Keratinocyte (primary cell): ENCODE data around the gene OPN5. TPM values are rescaled to one million over a fixed set of nuclear protein-coding genes. Genes with fewer than 3 reads are reported as not detected.

Experiments
- DNase-seq: peaks from one replicate; pipeline ENCODE4 v3.0.0-alpha.2; 2011; ENCODE audit warnings: low read depth, missing footprints, low spot score
- FAIRE-seq: peaks from 2 replicates; lab custom pipeline; 2011; peaks lifted over from hg19 to GRCh38; lab: Jason Lieb, UNC
- H2AFZ ChIP-seq: 2 replicates; pipeline ENCODE4 v1.6.0; 2012; ENCODE audit warnings: low read length, control low read depth, inconsistent platforms; ENCODE audit not compliant: control insufficient read depth
- H3K27ac ChIP-seq: 2 replicates; pipeline ENCODE4 v1.5.1; 2011; ENCODE audit warnings: low read length; ENCODE audit not compliant: control insufficient read depth, insufficient read depth
- H3K27me3 ChIP-seq: 3 replicates; pipeline ENCODE4 v1.6.0; 2011; ENCODE audit warnings: low read length; ENCODE audit not compliant: control insufficient read depth, insufficient read depth; ENCODE audit errors: extremely low read depth
- H3K36me3 ChIP-seq, 2 experiments: 2 replicates in 1 of 2; 3 replicates in 1 of 2; pipeline ENCODE4 v1.5.1; 2011; ENCODE audit warnings: low read length in 2 of 2, mild to moderate bottlenecking in 1 of 2; ENCODE audit not compliant: control insufficient read depth in 2 of 2, insufficient read depth in 2 of 2; ENCODE audit errors: extremely low read depth in 1 of 2
- H3K4me1 ChIP-seq: 3 replicates; pipeline ENCODE4 v1.5.1; 2011; ENCODE audit warnings: low read length; ENCODE audit not compliant: control insufficient read depth, insufficient read depth; ENCODE audit errors: extremely low read depth
- H3K4me2 ChIP-seq: 3 replicates; pipeline ENCODE4 v1.6.0; 2011; ENCODE audit warnings: low read depth, low read length; ENCODE audit not compliant: control insufficient read depth, insufficient read depth; ENCODE audit errors: extremely low read depth
- H3K4me3 ChIP-seq, 3 experiments: fragments of 200-600 bp in 1 of 3; sonication (generic) in 1 of 3; 2 replicates in 2 of 3; 3 replicates in 1 of 3; pipeline ENCODE4 v1.5.1; 2011 to 2016; ENCODE audit warnings: low read length in 3 of 3, mild to moderate bottlenecking in 3 of 3, control low read depth in 2 of 3, inconsistent platforms in 1 of 3, low read depth in 1 of 3, mixed read lengths in 1 of 3, mixed run types in 1 of 3, moderate library complexity in 1 of 3; ENCODE audit not compliant: control insufficient read depth in 2 of 3, insufficient read depth in 2 of 3; ENCODE audit errors: extremely low read depth in 1 of 3
- H3K79me2 ChIP-seq: 2 replicates; pipeline ENCODE4 v1.6.0; 2012; ENCODE audit warnings: low read length; ENCODE audit not compliant: control insufficient read depth, insufficient read depth
- H3K9ac ChIP-seq: 3 replicates; pipeline ENCODE4 v1.6.0; 2011; ENCODE audit warnings: low read length; ENCODE audit not compliant: control insufficient read depth, insufficient read depth; ENCODE audit errors: extremely low read depth
- H3K9me1 ChIP-seq: 3 replicates; pipeline ENCODE4 v1.6.0; 2011; ENCODE audit warnings: low read length; ENCODE audit not compliant: control insufficient read depth, insufficient read depth; ENCODE audit errors: extremely low read depth
- H3K9me3 ChIP-seq: 2 replicates; pipeline ENCODE4 v1.5.1; 2012; ENCODE audit warnings: low read depth, low read length; ENCODE audit not compliant: control insufficient read depth
- H4K20me1 ChIP-seq: 3 replicates; pipeline ENCODE4 v1.6.0; 2011; ENCODE audit warnings: low read length; ENCODE audit not compliant: control insufficient read depth, insufficient read depth; ENCODE audit errors: extremely low read depth
- CTCF ChIP-seq, 3 experiments: IDR thresholded peaks in 1 of 3; conservative IDR thresholded peaks in 1 of 3; optimal IDR thresholded peaks in 1 of 3; 2 replicates in 2 of 3; 3 replicates in 1 of 3; pipeline versions ENCODE3 to v1.5.1; 2011; ENCODE audit warnings: low read length in 3 of 3, mild to moderate bottlenecking in 3 of 3, moderate library complexity in 2 of 3, control low read depth in 1 of 3, inconsistent platforms in 1 of 3; ENCODE audit not compliant: insufficient read depth in 2 of 3; ENCODE audit errors: extremely low read depth in 1 of 3
- EZH2 ChIP-seq: IDR thresholded peaks from one replicate; pipeline ENCODE4 v1.6.1; 2012; ENCODE audit warnings: inconsistent platforms, mild to moderate bottlenecking, low read length, moderate library complexity
- dilution Hi-C: fragments of 300-500 bp; cut with MboI; formaldehyde crosslinking; loops from one replicate; pipeline ENCODE4 v1.7.0; 2020; ENCODE audit warnings: low sequenced_read_pairs; ENCODE audit not compliant: extremely low pct_ligation_motif_present
- polyA plus RNA-seq, 5 experiments: library from polyadenylated mRNA; depleted of rRNA in 3 of 5; stranded (reverse) in 3 of 5; stranded (forward) in 1 of 5; unstranded in 1 of 5; fragments of >200 nt; gene quantifications; 1 replicate in 1 of 5; 2 replicates in 3 of 5; 3 replicates in 1 of 5; pipeline versions ENCODE4 v1.2.1 to v1.2.3, GENCODE V29; 2011 to 2012; ENCODE audit warnings: missing spikeins in 2 of 5, low read depth in 1 of 5, low replicate concordance in 1 of 5

The OPN5 gene
- polyA plus RNA-seq, 1 donor (not counting 4 experiments of a cell fraction or from before 2014, with no cell fraction given) = not detected

- Histone ChIP-seq H3K79me2 (no peaks in the 10 kb centered on the region), H3K9me1 (no peaks in the 10 kb centered on the region), H2AFZ (no peak overlapping the region), H3K4me2 (no peak overlapping the region), H3K27me3 (no peaks in the 10 kb centered on the region), H4K20me1 (no peaks in the 10 kb centered on the region), H3K9ac (no peak overlapping the region), H3K36me3 (no peaks in the 10 kb centered on the region), H3K4me1 (peaks cover 3% of the 10 kb centered on the region), H3K9me3 (no peaks in the 10 kb centered on the region), H3K4me3 (no peak overlapping the region), H3K27ac (no peak overlapping the region)
- dilution Hi-C loops = no loop called here
- TF ChIP-seq EZH2 (no peak), CTCF (optimal IDR thresholded peaks at IDR 0.05 in 1 of 3, IDR thresholded peaks at IDR 0.05 in 1 of 3, conservative IDR thresholded peaks at IDR 0.05 in 1 of 3; ENCODE audit: extremely low read depth in 1 of 3, insufficient read depth in 2 of 3, low read length in 3 of 3) (no peak)
- no peak for DNase-seq
- FAIRE-seq = peak; percentile 17
Observed at GRCh38 chr6:47862731-47863130, 80.9 kb downstream of the OPN5 start.

- Histone ChIP-seq H3K27me3 (no peaks in the 10 kb centered on the region), H3K79me2 (no peaks in the 10 kb centered on the region), H3K9ac (no peak overlapping the region), H3K9me3 (no peaks in the 10 kb centered on the region), H4K20me1 (no peaks in the 10 kb centered on the region), H2AFZ (no peak overlapping the region), H3K36me3 (no peaks in the 10 kb centered on the region), H3K4me1 (peaks cover 3% of the 10 kb centered on the region), H3K4me2 (no peak overlapping the region), H3K4me3 (no peak overlapping the region), H3K9me1 (no peaks in the 10 kb centered on the region), H3K27ac (no peak overlapping the region)
- TF ChIP-seq EZH2 (no peak), CTCF (optimal IDR thresholded peaks at IDR 0.05 in 1 of 3, IDR thresholded peaks at IDR 0.05 in 1 of 3, conservative IDR thresholded peaks at IDR 0.05 in 1 of 3; ENCODE audit: extremely low read depth in 1 of 3, insufficient read depth in 2 of 3, low read length in 3 of 3) (no peak)
- dilution Hi-C loops = no loop called here
- FAIRE-seq = no peak
- no peak for DNase-seq
Observed at GRCh38 chr6:47865206-47865605, 83.4 kb downstream of the OPN5 start.
